T-helper 17 cell (primary cell): ENCODE measurements around the gene ADAMTS10. TPM values are rescaled to one million over a fixed set of nuclear protein-coding genes. Genes with fewer than 3 reads are reported as not detected.
A peak's percentile ranks its signal among the peaks of the same experiment; 100 is the strongest.

Source experiments
- ATAC-seq: fragments of 150-1000 bp; cut with Tn5 transposase; 2 replicates; pipeline ENCODE4 v1.10.0; 2021; ENCODE audit warnings: mild to moderate bottlenecking, moderate library complexity
- DNase-seq, 3 donors: peaks; one replicate each; pipeline versions ENCODE4 v3.0.0 to v3.0.0-alpha.2; 2020 to 2021
- H3K9me3 ChIP-seq: one replicate; pipeline ENCODE4 v1.7.0; 2013; ENCODE audit warnings: low read length, mild to moderate bottlenecking; ENCODE audit not compliant: control insufficient read depth, poor library complexity, severe bottlenecking
- H3K27ac Mint-ChIP-seq: one replicate; pipeline ENCODE4 v1.8.0; 2022; ENCODE audit warnings: mild to moderate bottlenecking, moderate library complexity, mixed read lengths
- H3K27me3 Mint-ChIP-seq: one replicate; pipeline ENCODE4 v1.8.0; 2022; ENCODE audit warnings: mixed read lengths
- H3K36me3 Mint-ChIP-seq: one replicate; pipeline ENCODE4 v1.8.0; 2022; ENCODE audit warnings: low read depth, mixed read lengths
- H3K4me1 Mint-ChIP-seq: one replicate; pipeline ENCODE4 v1.8.0; 2022; ENCODE audit warnings: mild to moderate bottlenecking, mixed read lengths
- H3K4me3 Mint-ChIP-seq: one replicate; pipeline ENCODE4 v1.8.0; 2022; ENCODE audit warnings: mild to moderate bottlenecking, moderate library complexity, mixed read lengths
- total RNA-seq, 4 donors: library from RNA in 2 of 4; stranded (reverse) in 2 of 4; gene quantifications; one replicate each; pipeline ENCODE4 v1.2.3 and lab custom pipeline; 2022 to 2026

The ADAMTS10 gene
- 10 to 100 TPM; 24.0 to 33.1 TPM for total RNA-seq
- total RNA-seq (lab: John Stamatoyannopoulos, UW): 5.8 to 8.7 reads per million in 2 donors

GRCh38 chr19:8610041-8610935 lies at the start of gene ADAMTS10:
Gene ADAMTS10 (minus strand): TSS chr19:8610715. CDS start chr19:8605710, 5,005 bp downstream.
- ATAC-seq (peak; percentile 71), DNase-seq (peak; percentile 16 to 34 (median 26))
- peak within 1 kb of the TSS; percentile 100 for H3K4me3 Mint-ChIP-seq
- H3K27me3 Mint-ChIP-seq: peaks cover 4% of the 10 kb centered on the region
- peak within 1 kb of the TSS; percentile 96 for H3K27ac Mint-ChIP-seq
- H3K9me3 ChIP-seq: no peaks in the 10 kb centered on the region
- H3K36me3 Mint-ChIP-seq: peaks cover 10% of the 10 kb centered on the region
- peaks cover 33% of the 10 kb centered on the region for H3K4me1 Mint-ChIP-seq

- Mint-ChIP-seq H3K4me3 (no peak overlapping the region), H3K27me3 (no peaks in the 10 kb centered on the region), H3K4me1 (peaks cover 29% of the 10 kb centered on the region), H3K36me3 (no peaks in the 10 kb centered on the region), H3K27ac (no peak overlapping the region)
- DNase-seq (no peak), ATAC-seq (no peak)
- no peaks in the 10 kb centered on the region for H3K9me3 ChIP-seq
Measured at GRCh38 chr19:8659905-8660304, 49.4 kb upstream of the ADAMTS10 start.

GRCh38 chr19:8657869-8658268 lies 47.4 kb upstream of the ADAMTS10 start:
- H3K4me3 Mint-ChIP-seq: no peak overlapping the region
- no peak for ATAC-seq
- no peak overlapping the region for H3K27ac Mint-ChIP-seq
- H3K9me3 ChIP-seq: no peaks in the 10 kb centered on the region
- DNase-seq: no peak
- no peaks in the 10 kb centered on the region for H3K27me3 Mint-ChIP-seq
- H3K36me3 Mint-ChIP-seq: no peaks in the 10 kb centered on the region
- peaks cover 24% of the 10 kb centered on the region for H3K4me1 Mint-ChIP-seq

GRCh38 chr19:8655340-8655709 lies 44.8 kb upstream of the ADAMTS10 start:
- ATAC-seq (peak; percentile 63), DNase-seq (no peak)
- H3K4me3 Mint-ChIP-seq: peak overlapping the region; percentile 60
- H3K27me3 Mint-ChIP-seq: no peaks in the 10 kb centered on the region
- no peaks in the 10 kb centered on the region for H3K9me3 ChIP-seq
- H3K4me1 Mint-ChIP-seq: peaks cover 20% of the 10 kb centered on the region
- H3K27ac Mint-ChIP-seq: no peak overlapping the region
- H3K36me3 Mint-ChIP-seq: no peaks in the 10 kb centered on the region

GRCh38 chr19:8654591-8655339 lies 44.2 kb upstream of the ADAMTS10 start:
- H3K36me3 Mint-ChIP-seq: no peaks in the 10 kb centered on the region
- peaks cover 20% of the 10 kb centered on the region for H3K4me1 Mint-ChIP-seq
- peak; percentile 85 for ATAC-seq
- DNase-seq: peak; percentile 55 to 64 (median 63)
- H3K4me3 Mint-ChIP-seq: peak overlapping the region; percentile 65
- no peaks in the 10 kb centered on the region for H3K27me3 Mint-ChIP-seq
- H3K9me3 ChIP-seq: no peaks in the 10 kb centered on the region
- no peak overlapping the region for H3K27ac Mint-ChIP-seq

GRCh38 chr19:8648240-8648639 lies 37.7 kb upstream of the ADAMTS10 start:
- Mint-ChIP-seq H3K4me1 (peaks cover 6% of the 10 kb centered on the region), H3K36me3 (no peaks in the 10 kb centered on the region), H3K4me3 (no peak overlapping the region), H3K27me3 (peaks cover 11% of the 10 kb centered on the region), H3K27ac (no peak overlapping the region)
- no peaks in the 10 kb centered on the region for H3K9me3 ChIP-seq
- no peak for ATAC-seq
- DNase-seq: no peak

- Mint-ChIP-seq H3K4me1 (peaks cover 11% of the 10 kb centered on the region), H3K27ac (no peak overlapping the region)
- ATAC-seq: no peak
Measured at GRCh38 chr19:8643860-8644653, 33.5 kb upstream of the ADAMTS10 start.

GRCh38 chr19:8642561-8642960 lies 32.0 kb upstream of the ADAMTS10 start:
- Mint-ChIP-seq H3K27me3 (peaks cover 44% of the 10 kb centered on the region), H3K27ac (no peak overlapping the region), H3K36me3 (peaks cover 3% of the 10 kb centered on the region), H3K4me1 (peaks cover 17% of the 10 kb centered on the region), H3K4me3 (no peak overlapping the region)
- no peaks in the 10 kb centered on the region for H3K9me3 ChIP-seq
- no peak for DNase-seq
- no peak for ATAC-seq

More at GRCh38 chr19:8643860-8644653, 33.5 kb upstream of the ADAMTS10 start:
- H3K9me3 ChIP-seq: no peaks in the 10 kb centered on the region
- Mint-ChIP-seq H3K27me3 (peaks cover 33% of the 10 kb centered on the region), H3K36me3 (peaks cover 2% of the 10 kb centered on the region), H3K4me3 (no peak overlapping the region)
- DNase-seq: no peak

GRCh38 chr19:8641908-8642547 lies 31.5 kb upstream of the ADAMTS10 start:
- peak; percentile 66 for ATAC-seq
- Mint-ChIP-seq H3K27me3 (peaks cover 42% of the 10 kb centered on the region), H3K4me1 (peaks cover 17% of the 10 kb centered on the region), H3K27ac (no peak overlapping the region), H3K4me3 (no peak overlapping the region), H3K36me3 (peaks cover 3% of the 10 kb centered on the region)
- no peaks in the 10 kb centered on the region for H3K9me3 ChIP-seq
- no peak for DNase-seq

- H3K4me1 Mint-ChIP-seq: peaks cover 13% of the 10 kb centered on the region
- H3K36me3 Mint-ChIP-seq: peaks cover 3% of the 10 kb centered on the region
- no peaks in the 10 kb centered on the region for H3K9me3 ChIP-seq
- H3K27ac Mint-ChIP-seq: no peak overlapping the region
- peaks cover 35% of the 10 kb centered on the region for H3K27me3 Mint-ChIP-seq
- H3K4me3 Mint-ChIP-seq: no peak overlapping the region
- ATAC-seq (no peak), DNase-seq (no peak)
Measured at GRCh38 chr19:8641221-8641907, 30.8 kb upstream of the ADAMTS10 start.

GRCh38 chr19:8640402-8641004 lies 30.0 kb upstream of the ADAMTS10 start:
- Mint-ChIP-seq H3K4me3 (no peak overlapping the region), H3K36me3 (peaks cover 3% of the 10 kb centered on the region), H3K4me1 (peaks cover 11% of the 10 kb centered on the region), H3K27me3 (peaks cover 33% of the 10 kb centered on the region), H3K27ac (no peak overlapping the region)
- ATAC-seq: peak; percentile 36
- no peak for DNase-seq
- no peaks in the 10 kb centered on the region for H3K9me3 ChIP-seq
